Stimulated activated CD4-positive, alpha-beta T cell treated with anti-CD3 and anti-CD28 coated beads, Interleukin-15, amount 100 ng/mL, for 24 hours (primary cell): ENCODE data around the gene FOXP1.

Experiments
- DNase-seq: peaks from one replicate; pipeline ENCODE4 v3.0.0-alpha.2; 2020

The FOXP1 gene

DNA sequence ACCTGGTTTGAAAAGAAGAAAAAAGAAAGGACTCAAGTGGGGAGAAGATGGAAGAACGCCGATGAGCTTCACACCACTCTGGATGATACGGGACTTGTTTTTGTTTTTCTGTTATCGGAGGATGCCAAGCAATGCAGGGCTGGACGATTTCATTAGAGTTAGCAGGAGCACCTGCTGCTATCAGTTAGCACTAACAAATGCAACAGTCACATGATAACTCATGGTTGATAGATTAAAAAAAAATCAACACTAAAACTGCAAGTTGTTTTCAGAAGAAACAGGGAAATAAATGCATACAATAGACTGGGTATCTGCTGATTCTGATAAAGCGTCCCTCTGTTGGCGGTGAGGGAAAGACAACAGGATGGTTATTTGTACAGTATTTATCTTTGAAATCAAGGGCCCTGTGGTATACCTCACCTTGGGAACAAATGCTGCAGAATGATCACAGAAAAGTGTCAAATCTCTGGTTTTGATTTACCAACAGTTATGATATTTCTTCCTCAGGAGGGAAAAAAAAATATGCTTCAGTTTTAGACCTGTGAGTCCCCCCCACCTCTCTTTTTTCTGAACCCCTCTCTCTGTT lies 575.1 kb downstream of the FOXP1 start:
- DNase-seq: no peak

DNA sequence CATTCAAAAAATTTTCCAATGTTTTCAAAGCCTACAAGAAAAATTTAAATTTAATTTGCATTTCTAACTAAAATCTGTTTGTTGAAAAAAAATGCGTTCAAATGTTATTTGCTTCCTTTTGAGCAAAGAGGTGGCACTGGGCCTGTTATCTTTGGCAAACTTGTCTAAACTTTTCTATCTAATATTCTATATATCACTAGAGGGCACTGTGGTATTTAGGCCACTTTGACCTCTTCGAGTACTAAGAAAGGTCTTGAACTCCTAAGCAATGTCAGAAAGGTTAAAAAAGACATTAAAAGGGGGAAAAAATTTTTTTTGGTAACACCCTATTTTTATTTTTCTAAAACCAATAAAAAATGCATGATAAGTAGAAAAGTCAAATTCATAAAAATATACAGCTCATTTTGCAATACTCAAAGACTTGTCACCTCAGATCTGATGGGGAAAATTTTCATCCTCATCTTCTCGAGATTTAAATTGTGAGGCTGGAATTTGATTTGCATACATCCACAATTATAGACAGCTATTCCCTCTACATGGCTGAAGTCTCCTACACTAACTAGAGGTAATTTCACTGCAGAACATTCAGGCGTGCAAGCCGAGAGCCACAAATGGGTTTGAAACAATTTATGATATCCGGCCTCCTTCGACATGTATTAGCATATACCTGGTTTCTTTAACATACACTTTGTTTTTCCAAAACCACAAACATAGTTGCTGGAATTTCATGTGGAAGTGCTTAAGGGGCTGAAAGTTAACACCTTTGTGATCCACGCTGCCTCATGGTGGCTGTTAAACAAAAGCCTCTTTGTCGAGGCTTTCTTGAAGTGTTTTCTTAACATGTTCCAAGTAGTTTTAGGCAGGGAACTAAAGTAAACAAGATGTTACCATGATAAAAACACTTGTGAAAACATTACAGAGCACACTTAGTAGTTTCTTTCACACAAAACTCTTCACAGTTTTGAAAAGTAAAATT lies 576.4 kb downstream of the FOXP1 start:
- DNase-seq: no peak

DNA sequence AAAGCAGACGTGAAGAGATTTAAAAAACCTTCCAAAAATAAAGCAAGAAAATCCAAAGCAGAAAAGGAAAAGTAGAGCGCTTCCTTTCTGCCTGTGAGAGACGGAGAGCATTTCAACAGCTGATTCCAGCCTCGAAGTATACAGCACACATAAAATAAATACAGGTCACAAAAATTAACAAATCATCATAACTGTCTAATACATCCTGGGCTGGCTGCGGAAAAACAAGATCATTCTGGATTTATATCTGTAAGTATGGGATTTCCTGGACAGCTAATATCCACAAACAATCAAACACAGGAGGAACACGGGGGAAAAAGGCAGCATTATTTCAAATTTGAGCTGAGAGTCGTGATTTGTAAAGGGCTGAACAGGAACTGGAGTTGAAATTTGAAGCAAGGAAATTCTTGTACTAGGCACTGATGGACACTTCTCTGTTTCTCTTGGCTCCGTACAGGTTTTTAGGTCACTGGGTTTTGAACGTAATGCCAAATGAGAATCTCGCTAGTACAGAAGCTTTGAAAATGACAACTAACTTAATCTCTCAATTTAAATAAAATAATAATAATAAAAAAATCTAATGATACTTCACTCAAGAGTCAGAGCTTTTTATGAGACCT lies 577.7 kb downstream of the FOXP1 start:
- no peak for DNase-seq

DNA sequence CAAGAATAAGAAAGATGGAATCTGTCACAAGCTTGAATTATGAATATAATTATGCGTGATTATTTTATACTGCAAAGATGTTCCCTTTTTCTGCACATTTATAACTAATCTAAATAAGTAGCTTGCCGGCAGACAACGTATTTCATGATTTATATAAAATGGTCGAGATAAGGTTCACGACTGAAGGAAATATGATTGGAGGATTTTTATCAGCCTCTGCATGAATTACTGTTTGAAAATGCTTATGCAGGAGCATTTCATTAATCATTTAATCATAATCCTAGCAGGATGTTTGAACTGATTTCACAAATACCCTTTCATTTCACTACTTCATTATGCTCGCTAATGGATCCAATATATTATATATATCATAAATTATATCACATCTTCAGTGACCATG lies 580.0 kb downstream of the FOXP1 start:
- DNase-seq: no peak

DNA sequence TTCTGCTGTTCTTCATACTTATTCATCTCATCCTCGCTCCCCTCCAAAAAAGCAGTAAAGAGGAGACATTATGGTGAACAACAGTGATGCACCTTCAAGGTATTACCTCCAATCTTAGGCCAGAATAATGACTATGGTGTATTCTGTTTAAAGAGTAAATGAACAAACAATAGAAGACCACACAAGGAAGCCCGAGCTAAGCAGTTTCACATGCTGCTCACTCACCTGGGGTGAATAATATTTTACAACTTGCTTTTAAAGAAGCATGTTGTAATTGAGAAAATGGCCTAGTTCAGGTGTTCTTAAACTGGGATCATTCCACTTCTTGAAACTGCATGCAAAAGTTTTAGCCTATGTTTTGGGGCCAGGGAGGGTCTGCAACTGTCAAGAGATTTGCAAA lies 581.2 kb downstream of the FOXP1 start:
- DNase-seq: no peak

DNA sequence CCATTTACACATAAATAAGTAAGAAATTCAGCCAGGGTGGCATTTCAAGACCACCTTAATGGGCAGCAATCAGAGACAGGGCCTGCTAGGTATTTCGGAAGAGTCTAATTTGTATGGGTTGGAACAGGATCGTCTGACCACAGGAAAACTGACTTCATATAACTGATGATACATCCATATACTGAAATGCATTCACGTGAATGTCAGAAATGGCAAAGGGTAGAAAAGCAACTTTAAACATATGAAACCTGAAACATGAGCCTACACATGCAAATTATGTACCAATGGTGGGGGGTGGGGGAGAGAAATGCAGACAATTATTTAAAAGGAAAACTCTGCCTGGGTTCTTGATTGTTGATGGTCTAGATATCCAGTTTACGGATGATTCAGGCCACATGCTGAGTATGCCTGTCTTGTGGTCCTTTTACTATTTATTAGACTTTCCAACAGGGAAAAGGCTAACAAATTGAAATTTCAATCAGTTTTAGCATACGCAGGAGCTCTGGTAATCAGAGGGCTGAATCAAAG lies 582.2 kb downstream of the FOXP1 start:
- no peak for DNase-seq

DNA sequence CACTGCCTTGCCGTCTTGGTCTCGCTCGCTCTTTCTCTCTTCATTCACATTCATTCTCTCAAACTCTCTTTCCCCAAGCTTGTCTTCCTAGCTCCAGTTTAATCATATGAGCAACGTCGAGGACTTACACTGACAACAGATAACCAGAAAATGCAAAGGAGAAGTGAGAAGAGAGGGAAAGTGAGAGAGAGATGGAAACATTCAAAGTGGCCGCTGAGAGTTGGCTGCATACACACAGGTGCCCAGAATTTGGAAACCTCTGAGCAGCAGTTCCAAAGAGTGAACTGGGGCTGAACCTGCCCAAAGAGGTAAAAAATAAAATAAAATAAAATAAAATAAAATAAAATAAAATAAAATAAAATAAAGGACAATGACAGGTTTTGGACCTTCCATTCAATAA lies 583.0 kb downstream of the FOXP1 start:
- no peak for DNase-seq

DNA sequence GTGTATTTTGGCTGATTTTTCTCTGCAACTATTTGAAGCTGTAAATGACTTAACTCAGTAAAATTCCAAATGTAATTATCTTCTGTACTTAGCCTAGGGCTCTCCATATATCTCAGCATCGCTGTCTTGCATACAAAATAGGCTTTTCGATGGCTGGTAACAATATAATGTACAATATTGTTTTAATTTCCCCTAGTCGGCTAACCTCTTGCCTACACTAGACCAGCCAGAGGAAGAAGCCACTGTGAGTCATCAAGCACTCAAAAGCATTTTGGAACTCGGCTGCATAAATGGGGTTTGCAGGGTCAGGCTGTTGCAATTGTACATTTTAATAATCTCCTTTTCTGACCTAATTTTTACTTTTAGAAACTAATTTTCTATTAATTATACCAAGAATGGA lies 583.8 kb downstream of the FOXP1 start:
- DNase-seq: no peak

DNA sequence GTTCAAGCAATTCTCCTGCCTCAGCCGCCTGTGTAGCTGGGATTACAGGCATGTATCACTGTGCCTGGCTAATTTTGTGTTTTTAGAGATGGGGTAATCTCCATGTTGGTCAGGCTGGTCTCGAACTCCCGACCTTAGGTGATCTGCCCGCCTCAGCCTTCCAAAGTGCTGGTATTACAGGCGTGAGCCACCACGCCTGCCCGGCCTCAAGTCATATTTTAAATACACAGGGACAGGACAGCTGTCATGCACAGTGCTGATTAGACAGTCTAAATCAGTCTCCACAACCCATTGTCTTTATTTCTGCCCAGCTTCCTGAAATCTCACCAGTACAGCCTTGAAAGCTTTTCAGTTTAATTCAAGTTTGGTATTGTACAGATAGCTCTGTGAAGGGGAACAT lies 587.4 kb downstream of the FOXP1 start:
- DNase-seq: no peak

DNA sequence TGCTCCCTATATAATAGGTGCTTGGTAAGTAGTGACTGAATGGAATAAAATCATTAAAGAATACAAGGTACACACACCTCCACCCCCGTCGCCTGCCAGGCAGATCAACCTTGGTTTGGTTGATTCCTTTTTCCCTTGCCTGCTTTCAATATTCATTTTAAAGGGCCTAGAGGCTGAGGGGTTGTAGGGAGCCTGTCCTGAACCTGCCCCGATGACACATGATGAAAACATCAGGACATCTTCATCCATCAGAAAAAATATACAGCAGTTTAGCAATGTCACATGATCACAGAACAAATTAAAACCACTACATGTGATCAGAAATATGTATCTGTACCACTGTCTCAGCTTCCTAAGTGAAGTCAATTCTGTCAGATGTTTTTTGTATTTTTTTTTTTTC lies 588.9 kb downstream of the FOXP1 start:
- DNase-seq: no peak

DNA sequence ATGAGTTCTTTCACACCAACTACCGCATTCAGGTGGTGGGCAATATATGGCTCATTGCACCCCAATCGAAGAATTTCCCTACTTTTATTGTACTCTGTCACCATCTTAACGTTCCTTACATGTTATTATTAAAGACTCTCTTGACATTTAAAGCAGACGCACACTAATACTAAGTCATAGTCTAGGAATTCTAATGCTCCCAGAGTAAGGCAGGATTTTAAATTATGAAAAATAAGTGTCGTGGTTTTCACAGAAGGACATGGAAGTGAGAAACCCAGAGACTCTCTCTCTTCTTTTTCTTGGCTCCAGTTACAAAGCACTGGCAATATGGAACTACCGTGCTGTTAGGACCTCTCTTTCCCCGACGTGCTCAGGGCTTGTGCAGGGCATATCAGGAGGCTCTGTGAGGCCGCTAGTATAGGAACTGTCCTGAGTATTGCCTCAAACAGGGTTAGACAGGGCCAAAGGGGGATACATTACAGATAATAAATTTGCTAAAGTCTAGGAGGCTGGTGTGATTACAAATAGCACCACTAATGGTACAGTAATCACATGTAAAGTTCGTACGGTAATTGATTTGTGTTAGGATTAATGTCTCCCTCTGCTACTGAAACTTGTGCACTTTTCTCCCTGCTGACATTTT lies 590.8 kb downstream of the FOXP1 start:
- no peak for DNase-seq

DNA sequence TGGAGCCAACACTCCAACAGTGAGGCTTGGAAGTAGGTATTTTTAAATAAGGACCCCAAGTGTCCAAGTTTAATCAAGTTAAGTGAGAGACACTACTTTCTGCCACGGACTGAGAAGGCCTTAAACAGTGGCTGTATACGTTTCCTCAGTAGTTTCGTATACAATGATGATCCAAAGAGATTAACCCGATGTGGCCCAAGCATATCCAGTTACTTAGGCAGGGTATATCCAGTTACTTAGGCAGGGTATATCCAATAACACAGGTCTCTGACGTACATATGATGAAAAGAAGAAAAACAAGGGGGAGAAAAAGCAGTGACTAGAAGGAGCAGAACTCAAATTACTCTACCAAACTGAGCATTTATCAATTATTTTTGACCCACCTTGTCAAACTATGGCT lies 591.4 kb downstream of the FOXP1 start:
- DNase-seq: no peak

DNA sequence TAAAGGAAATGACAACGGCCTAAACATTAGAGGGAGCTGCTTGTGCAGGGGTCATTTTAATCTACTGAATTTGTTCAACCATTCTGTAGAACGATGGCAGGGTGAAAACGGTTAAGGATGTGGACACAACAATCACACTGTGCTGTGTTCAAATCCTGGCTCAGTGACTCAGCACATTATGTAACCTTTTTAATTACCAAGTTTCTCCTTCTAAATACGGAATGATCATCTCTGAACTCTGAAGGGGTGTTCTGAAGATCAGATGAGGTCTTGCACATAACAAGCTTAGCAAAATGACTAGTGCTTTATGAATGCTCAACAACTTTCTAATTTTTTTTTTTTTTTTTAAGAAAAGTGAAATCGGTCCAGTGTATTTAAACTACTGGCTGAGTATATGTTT lies 592.8 kb downstream of the FOXP1 start:
- DNase-seq: no peak

DNA sequence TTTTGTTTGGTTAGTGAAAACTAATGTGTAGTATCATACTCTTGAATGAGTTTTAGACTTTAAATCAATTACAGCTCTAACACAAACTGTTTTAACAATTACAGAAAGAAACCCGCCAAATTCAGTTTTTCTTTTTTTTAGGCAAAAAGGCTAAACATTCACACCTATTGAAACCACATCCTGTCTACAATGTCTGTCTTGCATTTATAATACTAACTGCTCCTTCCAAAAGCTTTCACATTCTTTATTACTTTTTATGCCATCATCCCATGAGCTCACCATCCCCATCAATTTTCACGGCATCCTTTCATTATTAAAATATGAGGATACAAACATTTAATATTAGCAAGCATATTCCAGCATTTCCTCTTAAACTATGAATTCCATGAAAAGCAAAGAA lies 593.3 kb downstream of the FOXP1 start:
- DNase-seq: no peak

DNA sequence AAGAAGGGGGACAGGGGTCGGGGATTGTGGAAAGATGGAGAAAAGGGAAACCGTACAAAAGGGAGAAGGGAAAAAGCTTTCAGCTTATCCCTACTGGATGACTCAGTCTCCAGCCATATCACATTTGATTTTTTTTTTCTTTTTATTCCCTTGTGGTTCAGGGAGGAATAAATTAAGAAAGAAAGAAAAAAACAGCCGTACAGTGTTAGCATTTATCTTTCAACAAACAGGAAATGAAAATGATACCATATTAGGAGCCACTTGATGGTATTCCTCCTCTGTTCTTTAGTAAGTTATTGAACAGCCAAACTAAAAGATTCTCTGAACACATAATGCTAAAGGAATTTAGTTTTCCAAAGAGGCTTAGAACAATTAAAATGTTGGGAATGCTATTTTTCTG lies 594.4 kb downstream of the FOXP1 start:
- DNase-seq: no peak

DNA sequence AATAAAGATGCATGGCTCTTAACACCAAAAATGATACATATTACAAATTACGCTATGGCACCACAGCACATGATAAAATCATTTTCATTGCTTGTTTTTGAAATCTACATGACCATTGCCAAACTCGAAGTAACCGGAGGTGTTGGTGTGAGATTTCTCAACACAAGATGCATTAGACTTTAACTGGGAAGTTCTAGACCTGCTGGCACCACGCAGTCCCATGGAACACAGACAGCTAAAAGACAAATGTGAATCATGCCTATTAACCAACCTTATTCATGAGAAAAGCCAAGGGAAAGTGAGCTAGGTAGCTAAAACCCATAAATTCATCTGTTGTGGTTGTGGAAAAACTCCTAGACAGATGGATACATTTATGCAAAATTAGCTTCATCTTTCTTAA lies 595.4 kb downstream of the FOXP1 start:
- no peak for DNase-seq

DNA sequence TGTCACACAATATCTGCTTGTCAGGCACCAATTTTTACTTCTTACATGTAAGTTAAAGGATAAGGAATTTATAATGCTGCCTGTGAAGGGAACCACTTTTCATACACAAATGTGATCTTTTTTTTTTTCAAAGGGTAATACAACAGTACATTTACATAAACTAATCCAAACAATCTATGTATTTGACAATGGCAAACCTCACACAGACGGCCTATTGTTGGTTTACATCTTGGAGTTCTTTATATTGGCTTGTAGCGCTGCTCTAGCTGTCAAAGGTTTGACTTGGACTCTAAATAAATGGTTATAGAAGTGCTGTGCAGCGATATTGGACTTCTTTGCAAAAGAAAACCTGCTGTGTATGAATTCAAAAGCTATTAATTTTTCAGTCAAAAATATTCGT lies 598.0 kb downstream of the FOXP1 start:
- no peak for DNase-seq

DNA sequence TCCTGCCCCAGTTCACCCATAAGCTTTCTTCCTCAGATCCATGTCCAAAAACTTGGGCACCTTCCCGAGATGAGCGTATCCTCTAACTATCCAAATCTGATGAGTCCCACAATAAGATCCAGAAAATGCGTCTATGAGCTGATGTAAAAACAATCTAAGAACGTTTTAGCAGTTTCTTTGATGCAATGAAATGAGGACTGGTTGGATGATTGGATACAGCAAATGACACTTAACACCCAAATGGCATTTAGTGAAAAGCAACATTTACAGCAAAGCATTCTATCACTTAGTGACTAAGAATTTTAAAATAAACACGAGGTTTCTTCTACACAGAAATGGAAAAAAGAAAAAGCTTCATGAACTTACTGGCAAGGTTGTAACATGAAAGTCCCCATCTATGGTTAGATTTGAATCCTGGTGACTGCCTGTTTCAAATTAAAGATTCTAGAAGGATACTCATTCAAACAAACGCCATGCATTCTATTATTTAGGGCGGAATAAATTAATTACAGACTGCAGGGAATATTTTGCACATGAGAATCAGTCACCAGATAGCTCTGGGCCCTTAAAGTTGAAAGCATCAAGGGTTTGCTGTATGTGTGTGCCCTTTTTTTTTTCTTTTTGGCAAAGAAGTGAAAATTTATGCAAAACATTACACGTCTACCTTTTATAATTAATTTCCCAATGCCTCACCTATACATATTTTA lies 598.6 kb downstream of the FOXP1 start:
- no peak for DNase-seq

DNA sequence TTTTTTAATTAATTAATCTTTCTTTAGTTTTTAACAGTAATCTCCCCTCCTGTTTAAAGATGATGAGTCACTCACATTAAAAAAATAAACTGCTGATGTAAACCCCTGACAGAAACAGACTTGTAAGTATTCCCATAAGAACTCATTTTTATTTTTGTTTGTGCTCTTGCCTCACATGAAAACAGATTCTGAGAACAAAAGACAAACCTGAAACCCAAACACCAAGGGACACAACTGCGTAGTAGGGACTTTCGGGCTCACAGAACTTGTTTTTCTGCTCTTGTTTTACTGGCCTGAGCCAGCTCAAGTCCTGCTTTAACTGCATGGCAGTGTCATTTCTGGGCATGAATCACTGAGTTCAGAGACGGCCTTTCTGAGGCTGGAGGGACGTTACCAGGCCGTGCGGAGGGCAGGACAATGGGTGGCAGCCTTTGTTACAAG lies 600.8 kb downstream of the FOXP1 start:
- peak; percentile 31 for DNase-seq

DNA sequence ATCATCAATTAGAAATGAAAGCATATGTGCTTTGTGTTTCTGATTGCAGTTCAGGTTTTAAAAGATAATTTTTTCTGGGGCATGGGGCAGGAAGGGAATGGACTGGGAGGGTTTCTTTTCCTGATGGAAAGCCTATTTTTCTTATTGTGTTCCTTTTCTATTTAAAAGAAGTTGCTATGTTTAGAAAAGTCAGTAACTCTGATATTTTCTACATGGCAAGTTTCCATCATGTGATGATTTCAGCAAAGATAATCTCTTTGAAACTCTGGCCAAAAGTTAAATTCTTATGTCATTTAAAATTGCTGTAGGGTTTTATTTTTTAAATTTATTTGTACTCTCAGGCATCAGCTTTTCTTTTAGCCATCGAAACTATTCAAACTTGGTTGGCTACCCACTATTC lies 601.2 kb downstream of the FOXP1 start:
- no peak for DNase-seq

DNA sequence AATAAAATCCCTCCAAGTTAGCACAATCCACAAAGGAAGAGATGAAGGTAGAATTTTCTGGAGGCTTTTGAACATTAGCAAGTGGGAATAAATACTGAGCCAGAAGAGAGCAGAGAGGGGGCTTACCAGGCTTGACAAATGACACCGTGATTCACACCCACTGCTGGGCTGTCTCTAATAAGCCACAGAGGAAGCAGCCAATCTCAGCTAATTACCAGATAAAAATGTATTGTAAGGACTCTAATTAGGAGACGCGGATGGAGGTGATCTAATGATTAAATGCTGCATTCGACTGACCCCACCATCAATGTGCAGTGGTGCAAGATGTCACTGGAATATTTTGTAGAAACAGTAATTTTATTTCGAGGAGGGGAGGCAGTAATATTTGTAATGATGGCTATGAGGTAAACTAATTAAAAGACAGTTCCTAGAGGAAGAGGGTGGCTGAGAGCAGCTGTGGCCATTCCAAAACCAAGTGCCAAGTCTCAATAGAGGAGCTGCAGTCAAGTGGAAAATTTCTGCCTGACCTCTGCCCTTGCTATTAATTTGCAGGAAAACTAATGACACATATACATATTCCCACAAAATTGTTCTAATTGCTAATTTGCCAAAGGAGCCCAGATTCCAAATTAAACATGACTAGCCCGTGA lies 602.2 kb downstream of the FOXP1 start:
- DNase-seq: no peak

DNA sequence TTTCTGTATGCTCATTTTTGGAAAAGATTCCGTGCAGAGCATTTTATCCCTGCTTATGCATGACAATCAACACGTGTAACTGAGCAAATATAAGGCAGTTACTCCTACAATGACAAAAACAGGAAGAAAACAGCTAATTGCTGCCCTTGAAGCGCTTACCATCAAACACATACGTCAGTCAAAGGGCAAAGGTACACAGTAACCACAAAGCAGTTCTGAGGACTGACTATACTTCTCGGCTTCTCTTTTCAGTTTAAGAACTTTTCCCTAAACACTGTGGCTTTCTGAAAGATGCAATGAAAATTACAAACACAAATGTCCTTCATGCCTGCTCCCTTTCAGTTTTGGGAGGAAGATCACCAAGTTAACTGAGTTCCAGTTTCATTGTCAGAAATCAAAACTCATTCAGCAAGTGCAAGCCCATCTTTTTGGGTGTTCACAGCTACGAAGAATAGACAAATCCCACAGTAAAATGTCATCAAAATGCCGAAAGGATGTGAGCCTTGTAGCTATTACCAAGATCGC lies 602.8 kb downstream of the FOXP1 start:
- no peak for DNase-seq
